IPS-NIHi7 (cell line): ENCODE results near the gene SLC22A4.

ENCODE experiments used
- DNase-seq: peaks from one replicate; pipeline ENCODE4 v3.0.0; 2012; ENCODE audit warnings: mixed read lengths; ENCODE audit errors: extremely low spot score

Gene SLC22A4

DNA sequence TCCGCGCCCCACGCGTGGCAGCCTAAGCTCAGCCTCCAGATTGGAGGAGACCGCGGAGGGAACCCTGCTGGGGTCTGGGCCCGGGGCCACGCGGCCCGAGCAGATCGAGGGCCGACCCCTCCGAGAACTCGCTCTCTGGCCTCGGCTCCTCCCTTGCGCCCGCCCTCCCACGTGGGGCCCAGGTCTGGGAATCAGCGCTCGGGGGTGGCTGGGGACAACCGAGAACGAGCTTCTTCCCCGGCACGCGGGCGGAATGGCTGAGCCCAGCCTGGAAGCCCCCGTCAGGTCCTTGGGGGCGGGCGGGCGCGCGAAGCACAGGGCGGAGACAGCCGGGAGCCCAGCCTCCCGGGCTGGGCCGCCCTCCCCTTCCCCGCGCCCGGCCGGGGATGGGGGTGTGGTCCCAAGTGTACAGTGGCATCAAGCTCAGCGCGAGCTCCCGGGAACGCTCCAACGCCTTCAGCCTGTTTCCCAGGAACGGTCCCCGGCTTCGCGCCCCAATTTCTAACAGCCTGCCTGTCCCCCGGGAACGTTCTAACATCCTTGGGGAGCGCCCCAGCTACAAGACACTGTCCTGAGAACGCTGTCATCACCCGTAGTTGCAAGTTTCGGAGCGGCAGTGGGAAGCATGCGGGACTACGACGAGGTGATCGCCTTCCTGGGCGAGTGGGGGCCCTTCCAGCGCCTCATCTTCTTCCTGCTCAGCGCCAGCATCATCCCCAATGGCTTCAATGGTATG is at the start of gene SLC22A4:
TSS of gene SLC22A4 (plus strand) at position 403 of the 736 bp plus-strand sequence. CDS start at position 626, 223 bp downstream.
- DNase-seq, result peak; percentile 92

DNA sequence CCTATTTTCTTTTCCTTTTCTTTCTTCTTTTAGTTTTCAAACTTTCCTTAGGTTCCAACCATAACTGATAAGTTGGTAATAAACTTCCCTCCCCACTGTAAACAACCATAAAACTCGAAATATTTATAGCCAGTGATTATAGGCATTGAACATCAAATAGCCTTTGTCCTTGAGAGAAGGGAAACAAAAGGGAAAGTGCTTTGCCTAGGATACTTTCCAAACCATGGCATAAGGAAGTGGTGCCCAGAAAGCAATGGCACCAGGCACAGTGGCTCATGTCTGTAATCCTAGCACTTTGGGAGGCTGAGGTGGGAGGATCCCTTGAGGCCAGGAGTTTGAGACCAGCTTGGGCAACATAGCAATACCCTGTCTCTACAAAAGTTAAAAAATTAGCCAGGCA is 48.6 kb upstream of the SLC22A4 start:
- no peak for DNase-seq

DNA sequence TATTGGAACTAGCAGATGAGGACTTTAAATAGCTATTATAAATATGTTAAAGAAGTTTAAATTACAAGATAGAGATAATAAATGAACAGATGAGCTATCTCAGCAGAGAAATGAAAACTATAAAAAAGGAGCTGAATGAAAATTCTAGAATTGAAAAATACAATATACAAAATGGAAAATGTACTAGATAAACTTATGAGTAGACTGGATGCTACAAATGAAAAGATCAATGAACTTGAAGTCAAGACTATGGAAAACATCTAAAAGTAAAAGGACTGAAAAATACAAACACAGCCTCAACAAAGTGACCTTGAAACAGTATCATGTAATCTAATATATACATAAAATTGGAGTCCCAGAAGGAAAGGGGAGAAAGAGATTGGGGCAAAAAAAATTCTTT is 47.4 kb upstream of the SLC22A4 start:
- DNase-seq, result no peak

DNA sequence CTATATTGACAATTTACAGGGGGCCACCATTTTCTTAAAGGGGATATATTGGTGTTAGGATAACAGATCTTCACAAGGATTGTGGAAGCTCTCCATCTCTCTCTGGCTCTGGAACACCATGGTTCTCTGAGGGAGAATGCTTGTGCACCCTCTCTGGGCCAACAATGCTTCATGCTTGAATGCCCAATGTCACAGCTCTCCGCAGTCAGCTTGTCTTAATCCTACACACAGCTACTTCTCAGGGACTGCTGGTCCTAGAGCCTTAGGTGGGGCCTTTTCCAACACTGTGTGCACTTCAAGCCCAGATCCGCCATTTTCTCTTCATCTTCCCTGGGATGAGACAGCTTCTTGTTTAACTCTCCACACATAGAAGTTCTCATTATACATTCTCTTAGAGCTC is 43.6 kb upstream of the SLC22A4 start:
- no peak for DNase-seq

DNA sequence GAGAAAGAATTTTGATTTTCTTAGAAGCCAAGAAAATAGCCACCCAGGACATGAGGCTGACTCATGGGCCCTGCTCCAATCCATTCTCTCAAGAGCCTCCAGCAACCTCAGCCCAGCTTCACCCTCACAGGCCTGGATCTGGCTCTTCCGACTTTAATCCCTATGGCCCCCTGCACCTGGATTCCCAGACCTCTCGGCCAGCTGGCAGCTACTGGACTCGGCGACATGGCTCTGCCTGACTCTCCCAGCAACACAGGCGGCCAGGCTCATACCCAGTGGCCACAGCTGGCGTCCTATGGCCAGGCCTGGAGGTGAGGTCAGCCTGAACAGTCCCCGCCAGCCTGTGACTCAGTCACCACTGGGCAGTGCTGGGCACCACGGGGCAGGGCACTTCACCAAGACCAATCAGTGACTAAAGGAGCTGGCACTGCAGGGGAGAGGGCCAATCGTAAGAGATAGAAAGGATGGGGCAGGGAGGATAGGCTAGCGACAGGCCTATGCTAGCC is 42.9 kb upstream of the SLC22A4 start:
- no peak for DNase-seq

DNA sequence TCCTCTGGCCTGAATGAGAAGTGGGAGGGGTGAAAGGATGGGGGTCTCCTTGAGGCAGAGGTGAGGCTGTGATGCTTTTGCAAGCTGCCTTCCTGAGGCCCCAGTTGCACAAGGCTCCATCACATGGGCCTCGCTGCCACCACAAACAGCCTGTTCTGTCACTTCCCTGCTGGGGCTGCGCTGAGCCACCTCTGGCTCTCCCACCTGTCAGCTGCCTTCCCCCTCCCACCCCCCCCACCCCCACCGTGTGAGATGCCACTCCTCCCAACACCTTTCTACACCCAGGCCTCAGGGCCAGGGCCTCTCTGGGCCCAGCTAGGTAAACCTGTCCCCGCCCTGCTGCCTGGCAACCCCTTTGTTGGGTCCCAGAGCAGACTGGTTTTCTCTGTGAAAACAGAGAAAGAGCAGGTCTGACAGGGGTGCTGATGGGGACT is 41.2 kb upstream of the SLC22A4 start:
- no peak for DNase-seq

DNA sequence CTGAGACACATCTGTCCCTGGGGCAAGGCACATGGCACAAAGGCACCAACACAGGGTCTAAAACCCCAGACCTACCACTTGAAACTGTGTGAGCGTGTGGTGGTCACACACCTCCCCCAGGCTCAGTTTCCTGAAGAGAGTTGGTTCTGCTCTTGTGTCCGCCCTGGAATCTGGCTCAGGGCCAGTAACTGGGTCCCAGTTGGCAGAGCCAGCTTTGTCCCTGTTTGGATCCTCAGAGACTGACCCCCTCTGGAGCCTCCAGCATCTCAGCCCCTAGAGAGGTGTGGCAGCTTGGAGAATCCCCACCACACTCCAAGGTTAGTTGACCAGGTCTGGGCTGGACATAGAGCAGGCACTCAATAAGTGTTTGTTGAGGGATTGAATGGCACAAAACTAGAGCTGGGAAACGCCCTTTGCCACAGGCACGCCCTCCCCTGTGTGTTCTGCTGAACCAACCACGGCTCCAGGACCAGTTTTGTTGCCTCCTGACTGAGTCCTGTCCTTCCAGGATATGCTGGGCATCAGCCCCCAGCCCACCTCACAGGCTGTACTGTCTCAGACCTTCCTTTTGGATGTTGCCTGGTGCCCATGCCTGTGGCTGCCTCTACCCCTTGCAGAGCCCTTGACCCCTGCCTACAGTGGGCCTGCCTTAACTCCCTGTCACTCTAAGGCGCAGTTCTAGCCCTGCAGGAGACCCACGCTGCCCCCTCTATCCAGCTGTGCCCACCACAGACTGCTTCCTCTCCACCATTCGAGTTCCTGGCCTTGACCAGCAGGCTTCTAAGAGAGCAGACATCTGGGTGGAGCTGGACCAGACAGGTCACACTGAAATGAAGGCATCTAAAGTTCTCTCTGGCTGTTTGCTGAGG is 40.5 kb upstream of the SLC22A4 start:
- no peak for DNase-seq

DNA sequence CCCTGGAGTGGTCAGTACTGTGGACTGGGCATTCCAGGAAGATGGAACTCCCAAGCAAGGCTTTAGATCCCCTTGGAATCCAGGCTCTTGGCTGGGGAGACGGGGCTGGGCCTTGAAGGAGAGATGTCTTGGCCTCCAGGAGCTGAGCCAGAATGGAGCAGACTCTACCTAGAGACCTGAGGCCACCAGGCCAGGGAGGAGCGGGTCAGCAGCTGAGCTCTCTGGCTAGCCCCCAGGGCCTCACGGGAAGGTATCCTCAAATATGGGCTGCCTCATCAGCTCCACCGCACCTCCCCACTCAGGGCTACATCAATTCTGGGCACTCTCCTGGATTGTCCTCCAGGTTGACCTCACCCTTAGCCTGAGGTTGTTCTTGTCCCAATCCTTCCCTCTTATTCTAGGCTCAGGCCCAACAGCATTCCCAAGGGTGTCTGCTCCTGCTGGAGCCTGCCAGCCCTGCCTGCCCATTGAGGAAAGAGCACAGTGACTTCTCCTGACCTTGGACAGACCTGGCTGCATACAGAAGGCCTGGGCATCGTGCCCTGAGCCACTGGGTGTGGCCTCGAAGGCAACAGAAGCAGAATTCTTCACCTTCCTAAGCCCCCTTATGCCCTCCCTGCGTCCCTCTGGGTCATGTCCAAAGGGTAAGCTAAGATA is 39.7 kb upstream of the SLC22A4 start:
- DNase-seq, result no peak

DNA sequence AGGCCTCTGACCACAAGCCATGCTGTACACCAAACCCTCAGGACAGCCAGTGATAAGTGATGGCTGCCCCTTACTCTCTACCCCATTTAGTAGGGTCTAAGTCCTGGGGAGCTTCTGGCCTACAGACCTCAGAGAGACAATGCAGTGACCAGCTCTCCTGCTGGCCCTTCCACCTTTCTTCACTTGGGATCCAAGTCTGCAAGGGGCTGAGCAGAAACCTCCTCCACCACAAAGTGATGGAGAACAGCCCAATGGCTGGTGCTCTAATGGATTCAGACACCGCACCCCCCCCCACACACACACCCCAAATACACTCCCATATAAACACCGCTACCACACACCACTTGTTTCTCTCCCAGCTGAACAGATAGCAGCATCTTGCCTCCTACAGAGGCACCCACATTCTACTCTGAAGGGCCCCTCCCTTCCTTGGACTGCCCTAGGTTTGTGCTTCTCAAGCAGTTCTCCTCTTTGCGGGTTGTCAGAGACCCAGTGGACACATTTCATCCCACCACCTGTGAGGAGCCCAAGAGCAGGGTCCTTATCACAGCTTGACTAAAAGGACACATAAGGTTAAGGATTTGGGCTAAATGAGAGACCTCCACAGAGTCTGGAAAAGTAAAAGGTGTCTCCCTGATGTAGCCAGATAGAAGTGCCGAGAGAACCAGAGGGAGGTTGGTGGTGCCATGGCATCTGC is 38.0 kb upstream of the SLC22A4 start:
- DNase-seq, result no peak

DNA sequence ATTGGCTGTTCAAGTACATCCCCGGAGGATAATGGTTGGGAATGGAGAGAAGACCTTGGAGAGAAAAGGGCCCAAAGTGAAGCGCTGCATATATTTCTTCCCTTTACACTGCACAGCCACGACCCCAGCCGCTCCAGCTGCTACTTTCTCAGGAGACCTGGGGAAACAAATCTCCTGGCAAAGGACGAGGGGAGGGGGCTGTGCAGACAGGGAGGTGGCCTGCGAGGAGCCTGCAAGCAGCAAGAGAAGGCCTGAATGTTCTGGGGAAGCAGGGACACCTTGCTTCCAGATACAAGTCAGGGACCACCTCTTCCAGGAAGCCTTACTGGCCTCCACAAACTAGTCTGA is 37.4 kb upstream of the SLC22A4 start:
- DNase-seq, result no peak

DNA sequence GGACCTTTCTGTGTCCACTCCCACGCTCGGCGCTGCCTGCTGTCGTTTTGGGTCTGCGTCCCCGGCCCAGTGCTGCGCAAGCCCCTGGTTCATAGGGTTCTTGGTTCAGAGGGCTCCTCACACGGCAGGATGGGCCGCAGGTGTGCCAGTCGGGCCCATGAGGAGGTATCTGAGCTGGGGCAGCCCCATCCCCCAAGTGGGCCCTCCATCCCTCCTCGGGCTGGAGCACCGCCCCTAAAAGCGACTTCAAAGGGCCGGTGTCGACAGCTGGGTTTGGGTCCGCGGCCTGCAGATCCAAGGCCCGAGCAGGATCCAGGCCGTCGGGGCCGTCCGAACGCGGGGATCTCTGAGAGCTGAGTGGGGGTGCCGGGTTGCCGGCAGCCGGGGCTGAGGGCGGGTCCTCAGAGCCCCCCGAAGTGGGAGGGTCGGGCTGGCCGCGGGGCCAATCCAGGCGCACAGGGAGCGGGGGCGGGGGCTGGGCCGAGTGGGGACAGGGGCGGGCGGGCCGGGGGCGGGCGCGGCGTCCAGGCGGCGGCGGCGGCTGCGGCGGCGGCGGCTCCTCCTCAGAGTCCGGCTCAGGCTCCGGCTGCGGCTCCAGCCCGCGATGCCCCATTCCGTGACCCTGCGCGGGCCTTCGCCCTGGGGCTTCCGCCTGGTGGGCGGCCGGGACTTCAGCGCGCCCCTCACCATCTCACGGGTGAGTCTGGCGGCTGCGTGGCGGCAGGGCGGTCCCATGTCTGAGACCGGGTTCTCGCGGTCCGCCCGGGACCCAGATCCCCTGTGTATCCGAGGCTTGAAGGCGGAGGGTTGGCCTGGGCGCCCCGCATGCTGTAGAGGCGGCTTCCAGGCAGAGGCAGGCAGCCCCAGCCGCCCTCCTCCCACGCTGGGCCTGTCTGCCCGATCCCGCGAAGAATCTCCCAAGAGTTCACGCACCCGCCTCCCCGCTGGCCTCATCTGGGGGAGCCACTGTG is 36.8 kb upstream of the SLC22A4 start, which contains the start of gene PDLIM4:
TSS of gene PDLIM4 (plus strand) at position 566 of the 971 bp plus-strand sequence. CDS start at position 605, 39 bp downstream.
- DNase-seq, result peak; percentile 89

DNA sequence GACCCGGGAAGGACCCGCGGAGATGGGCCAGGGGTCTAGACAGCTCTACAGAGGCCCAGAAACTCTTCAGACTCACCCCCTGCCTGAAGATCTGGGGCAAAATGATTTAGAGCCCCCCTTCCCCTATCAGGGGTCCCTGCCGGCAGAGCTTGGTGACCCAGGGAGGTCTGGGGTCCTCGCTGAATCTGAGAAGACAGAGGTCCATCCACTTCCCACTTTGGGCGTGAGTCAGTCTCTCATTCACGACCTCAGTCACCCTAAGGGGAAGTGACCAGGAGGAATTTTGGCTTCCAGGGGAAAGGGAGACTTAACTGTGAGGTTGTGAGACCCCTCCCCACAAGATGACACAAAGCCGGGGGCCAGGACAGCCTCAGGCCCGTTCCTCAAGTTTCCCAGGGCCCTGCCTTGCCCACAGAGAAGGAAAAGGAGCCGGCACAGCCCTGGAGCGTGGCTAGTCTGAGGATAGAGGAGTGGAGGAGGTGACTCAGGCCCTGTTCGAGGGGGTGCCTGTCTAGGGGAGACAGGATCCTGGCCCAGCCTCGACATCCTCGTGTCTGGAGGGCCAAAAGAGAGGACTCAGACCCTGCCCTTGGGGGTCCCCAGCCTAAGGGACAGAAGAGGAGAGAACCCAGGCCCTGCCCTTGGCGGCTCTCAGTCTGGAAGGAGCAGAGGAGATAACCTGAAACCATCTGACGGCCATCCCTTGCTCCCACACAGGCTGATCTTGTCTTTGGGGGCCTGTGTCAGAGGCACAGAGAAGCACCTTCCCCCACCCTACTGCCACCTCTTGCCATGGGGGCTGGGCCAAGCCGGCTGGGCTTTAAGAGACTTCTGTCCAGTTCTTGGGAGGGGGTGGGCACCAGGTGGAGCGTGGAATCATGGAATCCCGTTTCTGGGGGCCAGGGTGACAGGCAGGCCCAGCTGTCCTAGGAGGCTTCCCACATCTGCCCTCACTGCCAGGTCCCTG is 35.8 kb upstream of the SLC22A4 start:
- no peak for DNase-seq

DNA sequence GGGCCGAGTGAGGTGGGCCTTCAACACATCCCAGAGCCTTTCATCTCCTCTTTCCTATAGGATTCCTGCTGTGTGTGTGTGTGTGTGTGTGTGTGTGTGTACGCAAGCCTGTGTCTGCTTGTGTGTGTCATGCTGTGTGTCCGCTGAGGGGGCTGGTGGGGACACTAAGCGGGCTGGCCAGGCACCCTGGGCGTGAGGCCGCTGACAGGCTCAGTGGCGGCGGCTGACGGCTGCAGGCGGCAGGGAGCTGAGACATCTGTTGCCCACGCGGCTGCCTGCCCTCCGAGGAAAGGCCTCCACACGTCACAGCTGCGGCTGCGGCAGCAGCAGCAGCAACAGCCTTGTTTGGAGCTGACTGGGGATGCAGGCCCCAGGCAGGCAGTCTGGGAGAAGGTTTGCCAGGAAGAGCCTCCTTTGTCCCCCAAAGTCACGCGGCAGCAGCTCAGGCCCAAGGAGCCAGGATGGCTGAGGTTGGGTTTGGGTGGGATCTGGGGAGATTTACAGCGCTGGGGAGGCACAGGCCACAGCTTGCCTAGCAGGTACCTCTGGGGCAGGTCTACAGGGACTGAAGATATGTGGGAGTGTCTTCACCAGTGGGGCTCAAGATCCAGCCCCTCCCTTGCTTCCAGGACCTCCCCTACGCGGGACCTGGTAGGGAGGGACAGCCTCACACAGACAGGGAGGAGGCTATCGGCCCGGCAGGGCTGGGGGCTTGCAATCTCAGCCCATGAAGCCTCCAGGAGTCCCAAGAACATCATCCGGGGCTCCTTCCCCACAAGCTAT is 34.9 kb upstream of the SLC22A4 start:
- DNase-seq, result no peak

DNA sequence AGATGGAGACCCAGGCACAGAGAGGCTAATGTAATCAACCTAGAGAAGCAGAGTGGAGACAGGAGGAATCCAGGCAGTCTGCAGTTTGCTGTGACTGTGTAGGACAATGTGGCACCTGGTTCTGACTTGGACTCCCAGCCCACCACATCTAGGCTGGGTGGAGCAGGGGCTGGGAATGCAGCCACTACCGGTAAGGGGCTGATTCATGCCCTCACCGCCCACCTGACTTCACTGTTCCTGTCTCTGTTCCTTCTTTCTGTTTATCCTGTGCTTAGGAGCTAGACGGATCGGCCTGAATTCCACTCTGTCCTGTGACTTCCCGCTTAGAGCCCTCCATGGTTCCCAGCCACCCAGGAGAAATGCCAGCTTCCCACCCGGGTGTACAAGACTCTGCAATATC is 34.1 kb upstream of the SLC22A4 start:
- no peak for DNase-seq

DNA sequence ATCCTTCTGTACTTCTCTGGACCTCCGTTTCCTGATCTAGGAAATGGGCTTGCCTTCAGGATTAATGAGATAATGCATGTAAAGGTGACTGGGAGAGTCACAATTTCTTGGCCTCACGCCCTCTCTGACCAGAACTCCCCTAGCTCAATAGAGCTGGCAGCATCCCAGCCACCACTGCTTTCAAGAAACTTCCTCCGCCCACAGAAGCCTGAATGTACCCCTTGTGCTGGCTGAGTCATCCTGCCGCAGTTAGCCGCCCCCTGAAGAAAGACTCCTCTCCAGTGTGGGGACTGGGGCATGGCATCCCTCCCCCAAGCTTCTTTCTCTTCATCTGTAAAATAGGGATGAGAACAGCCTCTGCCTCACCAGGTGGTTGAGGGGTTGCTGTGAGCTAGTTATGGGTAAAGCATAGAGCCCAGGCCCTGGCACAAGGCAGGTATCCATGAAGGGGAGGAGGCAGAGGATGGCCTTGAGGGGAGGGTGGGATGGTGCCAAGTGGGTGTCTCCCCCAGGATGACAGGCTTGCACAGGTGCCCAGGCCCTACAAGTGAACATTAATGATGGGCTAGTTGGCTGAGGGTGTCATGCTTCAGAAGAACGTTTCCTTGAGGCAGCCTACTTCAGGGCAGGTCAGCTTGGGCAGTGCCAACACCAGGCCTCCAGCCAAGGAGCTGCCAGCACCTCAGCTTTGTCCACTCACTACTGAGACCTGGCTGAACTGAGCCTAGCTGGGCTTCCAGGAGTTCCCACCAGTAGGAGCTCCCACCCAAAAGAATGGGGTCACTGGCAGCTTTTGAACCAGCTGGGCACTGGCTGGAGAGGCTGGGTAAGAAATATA is 33.3 kb upstream of the SLC22A4 start:
- DNase-seq, result no peak

DNA sequence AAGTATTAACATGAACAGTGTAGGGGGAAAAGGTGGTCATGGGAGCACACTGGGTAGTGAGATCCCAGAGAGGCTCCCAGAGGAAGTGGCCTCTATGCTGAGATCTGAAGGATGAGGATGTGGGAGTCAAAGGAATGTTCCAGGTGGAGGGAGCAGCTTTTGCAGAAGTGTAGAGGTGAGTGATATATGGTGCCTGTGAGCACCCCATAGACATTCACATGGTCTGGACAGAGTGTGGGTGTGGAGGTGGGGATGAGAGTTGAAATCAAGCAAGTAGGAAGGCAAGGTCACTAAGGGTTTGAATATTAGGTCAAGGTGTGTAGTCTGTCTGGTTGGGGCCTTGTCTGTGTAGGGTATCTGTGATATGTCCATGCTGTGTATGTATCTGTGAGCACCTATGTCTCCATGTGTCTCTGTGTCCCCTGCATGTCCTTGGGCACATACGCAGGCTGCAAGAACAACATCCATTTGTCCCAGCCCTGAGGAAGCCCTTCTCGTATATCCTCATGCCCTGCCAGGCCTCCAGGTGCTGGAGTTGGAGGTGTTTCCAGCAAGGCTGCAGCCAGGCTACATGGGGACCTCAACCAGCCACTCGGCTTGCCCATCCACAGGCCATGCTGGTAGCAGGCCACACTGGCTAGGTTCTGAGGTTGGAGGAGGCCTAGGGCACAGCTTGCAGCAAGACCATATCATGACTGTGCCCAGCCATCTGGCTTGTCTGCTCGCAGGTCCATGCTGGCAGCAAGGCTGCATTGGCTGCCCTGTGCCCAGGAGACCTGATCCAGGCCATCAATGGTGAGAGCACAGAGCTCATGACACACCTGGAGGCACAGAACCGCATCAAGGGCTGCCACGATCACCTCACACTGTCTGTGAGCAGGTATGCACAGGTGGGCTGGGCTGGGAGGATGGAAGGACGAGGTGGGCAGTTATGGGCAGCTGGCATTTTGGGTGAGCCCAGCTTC is 32.0 kb upstream of the SLC22A4 start:
- no peak for DNase-seq
